HFF-Myc (cell line): Measurements from ENCODE around the gene PLBD1.

Source experiments
- DNase-seq: peaks from one replicate; pipeline ENCODE4 v3.0.0-alpha.2; 2011; ENCODE audit warnings: low read depth; ENCODE audit errors: extremely low read depth
- H3K4me3 ChIP-seq: replicated peaks from 2 replicates; pipeline ENCODE4 v1.5.1; 2011; ENCODE audit warnings: low read depth, mild to moderate bottlenecking, control low read depth, low read length
- TF ChIP-seq, protein P1 (sequence below): IDR thresholded peaks from 2 replicates; pipeline ENCODE4 v1.5.1; 2012; ENCODE audit warnings: mild to moderate bottlenecking, low read depth, low read length, control low read depth; ENCODE audit errors: missing control alignments

The PLBD1 gene

DNA sequence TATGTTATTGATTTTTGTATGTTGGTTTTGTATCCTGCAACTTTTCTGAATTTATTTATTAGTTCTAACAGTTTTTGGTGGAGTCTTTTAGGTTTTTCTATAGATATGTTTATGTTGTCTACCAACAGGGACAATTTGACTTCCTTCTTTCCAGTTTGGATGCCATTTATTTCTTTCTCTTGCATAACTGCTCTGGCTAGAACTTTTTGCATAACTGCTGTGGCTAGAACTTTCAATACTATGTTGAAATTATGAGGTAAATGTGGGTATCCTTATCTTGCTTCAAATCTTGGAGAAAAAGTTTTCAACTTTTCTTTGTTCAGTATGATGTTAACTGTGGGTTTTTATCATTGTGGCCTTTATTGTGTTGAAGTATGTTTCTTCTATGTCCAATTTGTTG is 39.9 kb upstream of the PLBD1 start:
- no peak for DNase-seq
- TF ChIP-seq, protein P1, sequence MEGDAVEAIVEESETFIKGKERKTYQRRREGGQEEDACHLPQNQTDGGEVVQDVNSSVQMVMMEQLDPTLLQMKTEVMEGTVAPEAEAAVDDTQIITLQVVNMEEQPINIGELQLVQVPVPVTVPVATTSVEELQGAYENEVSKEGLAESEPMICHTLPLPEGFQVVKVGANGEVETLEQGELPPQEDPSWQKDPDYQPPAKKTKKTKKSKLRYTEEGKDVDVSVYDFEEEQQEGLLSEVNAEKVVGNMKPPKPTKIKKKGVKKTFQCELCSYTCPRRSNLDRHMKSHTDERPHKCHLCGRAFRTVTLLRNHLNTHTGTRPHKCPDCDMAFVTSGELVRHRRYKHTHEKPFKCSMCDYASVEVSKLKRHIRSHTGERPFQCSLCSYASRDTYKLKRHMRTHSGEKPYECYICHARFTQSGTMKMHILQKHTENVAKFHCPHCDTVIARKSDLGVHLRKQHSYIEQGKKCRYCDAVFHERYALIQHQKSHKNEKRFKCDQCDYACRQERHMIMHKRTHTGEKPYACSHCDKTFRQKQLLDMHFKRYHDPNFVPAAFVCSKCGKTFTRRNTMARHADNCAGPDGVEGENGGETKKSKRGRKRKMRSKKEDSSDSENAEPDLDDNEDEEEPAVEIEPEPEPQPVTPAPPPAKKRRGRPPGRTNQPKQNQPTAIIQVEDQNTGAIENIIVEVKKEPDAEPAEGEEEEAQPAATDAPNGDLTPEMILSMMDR: no peak
- no peak overlapping the region for H3K4me3 ChIP-seq

DNA sequence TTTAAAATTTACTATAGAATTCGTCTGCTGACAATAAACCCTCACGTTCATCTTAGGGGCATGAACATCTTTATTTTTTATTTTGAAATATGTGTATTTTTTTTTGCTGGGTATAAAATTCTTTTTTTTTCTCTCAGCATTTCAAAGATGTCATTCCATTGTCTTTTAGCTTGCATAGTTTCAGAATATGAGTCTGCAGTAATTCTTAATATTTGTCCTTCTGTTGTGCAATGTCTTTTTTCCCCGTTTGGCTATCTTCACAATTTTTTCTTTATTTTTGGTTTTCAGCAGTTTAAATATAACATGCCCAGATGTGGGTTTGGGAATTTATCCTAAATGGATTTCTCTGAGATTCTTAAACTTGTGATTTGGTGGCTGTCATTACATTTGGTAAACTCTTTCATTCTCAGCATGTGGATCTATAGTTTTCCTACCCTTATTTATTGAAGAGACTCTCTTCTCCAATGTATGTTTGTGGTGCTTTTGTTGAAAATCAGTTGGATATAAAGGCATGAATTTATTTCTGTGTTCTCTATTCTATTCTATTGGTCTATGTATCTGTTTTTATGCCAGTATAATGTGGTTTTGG is 37.8 kb upstream of the PLBD1 start:
- H3K4me3 ChIP-seq: no peak overlapping the region
- TF ChIP-seq, protein P1: no peak
- DNase-seq: no peak

DNA sequence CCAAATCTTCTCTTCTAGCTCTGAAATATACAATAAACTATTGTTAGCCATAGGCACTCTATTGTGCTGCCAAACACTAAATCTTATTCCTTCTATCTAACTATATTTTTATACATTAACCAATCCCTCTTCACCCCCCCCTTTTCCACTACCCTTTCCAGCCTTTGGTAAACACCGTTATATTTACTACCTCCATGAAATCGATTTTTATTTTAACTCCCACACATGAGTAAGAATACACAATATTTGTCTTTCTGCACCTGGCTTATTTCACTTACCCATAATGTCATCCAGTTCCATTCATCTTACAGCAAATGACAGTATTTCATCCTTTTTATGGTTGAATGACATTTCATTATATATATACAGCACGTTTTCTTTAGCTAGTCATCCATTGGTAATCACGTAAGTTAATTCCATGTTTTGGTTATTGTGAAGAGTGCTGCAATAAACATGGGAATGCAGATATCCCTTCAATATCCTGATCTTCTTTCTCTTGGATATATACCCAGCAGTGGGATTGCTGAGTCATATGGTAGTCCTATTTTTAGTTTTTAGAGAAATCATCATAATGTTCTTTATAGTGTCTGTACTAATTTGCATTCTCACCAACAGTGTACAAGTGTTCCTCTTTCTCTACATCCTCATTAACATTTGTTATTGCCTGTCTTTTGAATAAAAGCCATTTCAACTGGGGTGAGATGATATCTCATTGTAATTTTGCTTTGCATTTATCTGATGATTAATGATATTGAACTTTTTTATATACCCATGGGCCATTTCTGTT is 34.2 kb upstream of the PLBD1 start:
- no peak overlapping the region for H3K4me3 ChIP-seq

DNA sequence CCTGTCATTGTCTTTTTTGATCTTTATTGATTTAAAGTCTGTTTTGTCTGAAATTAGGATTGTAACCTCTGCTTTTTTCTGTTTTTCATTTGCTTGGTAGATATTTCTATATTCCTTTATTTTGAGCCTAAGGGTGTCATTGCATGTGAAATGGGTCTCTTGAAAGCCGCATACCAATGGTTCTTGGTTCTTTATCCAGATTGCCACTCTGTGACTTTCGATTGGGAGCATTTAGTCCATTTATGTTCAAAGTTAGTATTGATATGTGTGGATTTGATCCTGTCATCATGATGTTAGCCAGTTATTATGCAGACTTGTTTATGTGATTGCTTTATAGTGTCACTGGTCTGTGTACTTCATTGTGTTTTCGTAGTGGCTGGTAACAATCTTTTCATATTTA is 29.8 kb upstream of the PLBD1 start:
- TF ChIP-seq, protein P1: no peak
- DNase-seq: no peak
- no peak overlapping the region for H3K4me3 ChIP-seq

More for the DNA sequence above, 34.2 kb upstream of the PLBD1 start:
- DNase-seq: no peak
- TF ChIP-seq, protein P1: no peak

DNA sequence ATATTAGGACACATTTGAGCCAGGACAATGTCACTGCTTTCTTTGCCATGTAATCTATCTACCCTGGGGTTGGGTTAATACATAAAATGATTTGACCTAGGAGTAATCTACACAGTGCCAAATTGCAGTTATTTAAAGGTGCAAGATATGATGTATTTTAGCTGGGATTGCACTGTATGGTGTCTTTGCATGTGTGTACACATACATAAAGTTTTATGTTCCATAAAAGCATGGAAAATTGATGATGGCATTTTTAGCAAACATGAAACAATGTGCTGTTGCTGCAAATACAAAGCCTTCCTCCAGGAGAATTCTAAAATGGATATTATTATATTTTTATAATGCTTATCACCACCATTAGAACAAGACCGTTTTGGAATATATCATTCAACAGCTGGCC is 24.0 kb upstream of the PLBD1 start:
- TF ChIP-seq, protein P1: no peak
- no peak for DNase-seq
- no peak overlapping the region for H3K4me3 ChIP-seq

DNA sequence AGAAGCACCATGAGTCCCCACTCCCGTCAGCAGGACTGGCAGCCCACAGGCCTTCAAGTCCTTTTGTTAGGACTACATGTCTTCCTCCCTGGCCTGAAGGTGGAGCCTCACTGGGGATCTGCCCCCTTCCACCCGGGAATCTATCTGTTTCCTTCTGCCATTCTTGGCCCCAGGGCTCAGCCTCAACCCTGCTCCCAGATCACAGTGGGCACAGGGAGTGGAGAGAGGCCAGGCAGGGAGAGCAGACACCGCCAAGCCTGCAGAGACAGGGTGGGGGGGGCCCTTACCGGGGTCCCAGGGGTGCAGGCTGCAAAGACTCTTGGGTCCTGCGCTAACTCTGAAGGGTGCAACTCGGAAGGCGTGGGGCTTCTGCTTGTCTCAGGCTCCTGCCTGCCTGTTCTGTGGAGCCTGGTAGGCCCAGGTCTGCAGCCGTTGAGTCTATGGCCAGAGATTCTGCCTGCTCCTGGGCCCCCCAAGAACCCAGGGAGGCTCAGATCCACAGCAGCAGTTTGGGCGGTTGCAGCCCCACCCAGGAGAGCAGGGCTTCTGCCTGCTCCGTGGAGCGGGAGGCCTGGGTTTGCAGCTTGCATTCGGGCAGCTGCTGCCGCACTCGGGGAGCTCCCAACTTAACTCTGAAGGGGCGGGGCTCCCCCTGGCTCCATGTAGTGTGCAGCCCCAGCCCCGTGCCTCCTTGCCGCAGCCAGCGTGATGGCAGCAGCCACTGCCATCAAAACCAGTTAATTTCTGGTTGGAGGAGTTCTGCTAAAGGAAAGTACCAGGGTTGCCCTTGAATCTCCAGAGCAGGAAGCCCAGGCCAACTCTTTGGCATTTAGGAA is 21.7 kb upstream of the PLBD1 start:
- no peak overlapping the region for H3K4me3 ChIP-seq
- TF ChIP-seq, protein P1: no peak
- DNase-seq: no peak
